ENCODE results near the gene BBS4. TPM values are rescaled to one million over a fixed set of nuclear protein-coding genes. Genes with fewer than 3 reads are reported as not detected.

The BBS4 gene
- total and polyA plus RNA-seq, 2 experiments from 2014 or later: 15.7 to 20.9 TPM

- Histone ChIP-seq H3K36me3 (ENCODE audit: low read depth) (no peaks in the 10 kb centered on the region), H4K20me1 (ENCODE audit: insufficient read depth) (no peaks in the 10 kb centered on the region), H3K27ac (no peak overlapping the region), H3K4me3 (no peak overlapping the region), H3K9me3 (ENCODE audit: low read depth) (no peaks in the 10 kb centered on the region), H3K9me2 (ENCODE audit: insufficient read depth) (no peaks in the 10 kb centered on the region), H3K27me3 (replicated peaks; ENCODE audit: insufficient read depth) (no peaks in the 10 kb centered on the region), H3K4me1 (ENCODE audit: insufficient read depth) (peaks cover 32% of the 10 kb centered on the region), H2AFZ (no peak overlapping the region), H3K9ac (no peak overlapping the region), H3F3A (ENCODE audit: insufficient read depth) (peaks cover 28% of the 10 kb centered on the region), H3K4me2 (ENCODE audit: unreplicated experiment) (no peak overlapping the region), H3K79me2 (ENCODE audit: insufficient read depth) (peaks cover 9% of the 10 kb centered on the region)
- DNase-seq: no peak
- in situ Hi-C loops (cut with MboI): loop anchor here (25.0 kb wide), 1 partner anchor 475 kb away; no protein-coding TSS in a partner anchor
- WGBS, 2 experiments (ENCODE audit: low coverage in 1 of 2, low lambda C conversion rate in 2 of 2, missing lambda C conversion rate in 2 of 2): 78 to 81% methylated on average over 1 of the region's 1 CpG
- no peak for TF ChIP-seq EZH2 (IDR thresholded peaks at IDR 0.05; ENCODE audit: insufficient read depth, poor library complexity, severe bottlenecking)
- no peak for TF ChIP-seq EZH2phosphoT487 (IDR thresholded peaks at IDR 0.05; ENCODE audit: insufficient read depth, low read depth)
Observed at GRCh38 chr15:72787526-72787925, 101.5 kb downstream of the BBS4 start.

Small RNA genes lying within 50 kb of the gene (small RNA-seq; reads per million reads assigned to genes)
- not detected for gene RN7SL853P (ENCODE audit: low read depth, low replicate concordance)

Other genes starting within 250 kb of the BBS4 start
- 24.5 and 42.1 TPM in 2 replicates for gene ARIH1, start 211.9 kb upstream of the BBS4 start, total RNA-seq (2014; rRNA removed; shearing (Covaris generic))
- gene ARIH1, start 211.9 kb upstream of the BBS4 start, polyA plus RNA-seq (2016; fragmentation: Nextera tagmentation; extraction: Ambion mirVana): 29.5 and 31.1 TPM in 2 replicates
- gene GOLGA6B, start 31.5 kb upstream of the BBS4 start, total RNA-seq (2014; rRNA removed; shearing (Covaris generic)): not detected in 2 replicates
- gene GOLGA6B, start 31.5 kb upstream of the BBS4 start, polyA plus RNA-seq (2016; fragmentation: Nextera tagmentation; extraction: Ambion mirVana): not detected in 2 replicates
- not detected in 2 replicates for gene HIGD2B, start within 50 bp of the BBS4 start, total RNA-seq (2014; rRNA removed; shearing (Covaris generic))
- gene HIGD2B, start within 50 bp of the BBS4 start, polyA plus RNA-seq (2016; fragmentation: Nextera tagmentation; extraction: Ambion mirVana): not detected in 2 replicates
- 66.6 and 86.2 TPM in 2 replicates for gene ADPGK, start 97.6 kb downstream of the BBS4 start, total RNA-seq (2014; rRNA removed; shearing (Covaris generic))
- gene ADPGK, start 97.6 kb downstream of the BBS4 start, polyA plus RNA-seq (2016; fragmentation: Nextera tagmentation; extraction: Ambion mirVana): 47.1 and 50.5 TPM in 2 replicates